GM12873 (cell line): ENCODE measurements around the gene YOD1.
A peak's percentile ranks its signal among the peaks of the same experiment; 100 is the strongest.

Source experiments
- CTCF ChIP-seq: IDR thresholded peaks from 2 replicates; pipeline ENCODE4 v1.5.1; 2012; ENCODE audit warnings: low read depth, mild to moderate bottlenecking, moderate library complexity, low read length, control low read depth; ENCODE audit not compliant: insufficient read depth; ENCODE audit errors: missing control alignments

The YOD1 gene

GRCh38 chr1:207078578-207079132 lies 27.6 kb upstream of the YOD1 start:
- TF ChIP-seq CTCF: no peak

GRCh38 chr1:207077470-207078377 lies 26.7 kb upstream of the YOD1 start:
- peak; percentile 91 for TF ChIP-seq CTCF

- TF ChIP-seq CTCF: no peak
Measured at GRCh38 chr1:207077012-207077411, 26.0 kb upstream of the YOD1 start.

- TF ChIP-seq CTCF: no peak
Measured at GRCh38 chr1:207076181-207076955, 25.4 kb upstream of the YOD1 start.

- TF ChIP-seq CTCF: no peak
Measured at GRCh38 chr1:207073906-207074820, 23.2 kb upstream of the YOD1 start.

- TF ChIP-seq CTCF: no peak
Measured at GRCh38 chr1:207072233-207072632, 21.2 kb upstream of the YOD1 start.
